ENCODE measurements around the gene PLCH1.

GRCh38 chr3:155587581-155587980 lies 157.3 kb downstream of the PLCH1 start:
- TF ChIP-seq CTCF (IDR thresholded peaks at IDR 0.05; ENCODE audit: low read length) (no peak), EZH2 (IDR thresholded peaks at IDR 0.05; ENCODE audit: borderline replicate concordance, low read length) (no peak)
